IPS DF 19.7 (cell line): Measurements from ENCODE around the gene TMEM33.

Source experiments
- DNase-seq: peaks from one replicate; pipeline ENCODE4 v3.0.0-alpha.2; 2013; ENCODE audit warnings: low read depth, low spot score

TMEM33 gene

GRCh38 chr4:41994461-41994985, 59.3 kb downstream of the TMEM33 start:
- DNase-seq, result no peak

- DNase-seq, result no peak
Measured at GRCh38 chr4:41998019-41998418, 62.8 kb downstream of the TMEM33 start.

GRCh38 chr4:41999321-41999720, 64.1 kb downstream of the TMEM33 start:
- DNase-seq, result no peak

GRCh38 chr4:42008011-42008786, 73.0 kb downstream of the TMEM33 start:
- no peak for DNase-seq
